HTR-8/SVneo (cell line): ENCODE data around the gene GPI.
"Not testable (repeated sequence)": the region's sequence is repeated elsewhere in the genome, so short reads cannot be mapped to it uniquely, and the experiment has no call there.

Experiments
- DNase-seq: peaks from one replicate; pipeline ENCODE4 v3.0.0; 2011; ENCODE audit warnings: low spot score, mixed read lengths; ENCODE audit not compliant: insufficient read length
- FAIRE-seq: peaks from 2 replicates; lab custom pipeline; 2011; peaks lifted over from hg19 to GRCh38; lab: Jason Lieb, UNC

GPI gene

DNA sequence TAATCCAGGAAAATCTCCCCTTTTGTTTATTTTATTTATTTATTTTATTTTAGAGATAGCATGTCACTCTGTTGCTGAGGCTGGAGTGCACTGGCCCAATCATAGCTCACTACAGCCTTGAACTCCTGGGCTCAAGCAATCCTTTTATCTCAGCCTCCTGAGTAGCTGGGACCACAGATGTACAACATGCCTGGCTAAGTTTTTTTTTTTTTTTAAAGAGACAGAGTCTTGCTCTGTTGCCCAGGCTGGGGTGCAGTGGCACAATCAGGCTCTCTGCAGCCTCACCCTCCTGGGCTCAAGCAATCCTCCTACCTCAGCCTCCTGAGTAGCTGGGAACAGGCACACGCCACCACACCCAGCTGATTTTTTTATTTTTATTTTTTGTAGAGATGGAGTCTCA is 32.9 kb downstream of the GPI start:
- DNase-seq: no peak
- FAIRE-seq: no peak

DNA sequence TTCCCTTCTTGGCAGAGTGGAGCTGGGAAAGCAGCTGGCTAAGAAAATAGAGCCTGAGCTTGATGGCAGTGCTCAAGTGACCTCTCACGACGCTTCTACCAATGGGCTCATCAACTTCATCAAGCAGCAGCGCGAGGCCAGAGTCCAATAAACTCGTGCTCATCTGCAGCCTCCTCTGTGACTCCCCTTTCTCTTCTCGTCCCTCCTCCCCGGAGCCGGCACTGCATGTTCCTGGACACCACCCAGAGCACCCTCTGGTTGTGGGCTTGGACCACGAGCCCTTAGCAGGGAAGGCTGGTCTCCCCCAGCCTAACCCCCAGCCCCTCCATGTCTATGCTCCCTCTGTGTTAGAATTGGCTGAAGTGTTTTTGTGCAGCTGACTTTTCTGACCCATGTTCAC is 34.9 kb downstream of the GPI start:
- no peak for DNase-seq
- no peak for FAIRE-seq

DNA sequence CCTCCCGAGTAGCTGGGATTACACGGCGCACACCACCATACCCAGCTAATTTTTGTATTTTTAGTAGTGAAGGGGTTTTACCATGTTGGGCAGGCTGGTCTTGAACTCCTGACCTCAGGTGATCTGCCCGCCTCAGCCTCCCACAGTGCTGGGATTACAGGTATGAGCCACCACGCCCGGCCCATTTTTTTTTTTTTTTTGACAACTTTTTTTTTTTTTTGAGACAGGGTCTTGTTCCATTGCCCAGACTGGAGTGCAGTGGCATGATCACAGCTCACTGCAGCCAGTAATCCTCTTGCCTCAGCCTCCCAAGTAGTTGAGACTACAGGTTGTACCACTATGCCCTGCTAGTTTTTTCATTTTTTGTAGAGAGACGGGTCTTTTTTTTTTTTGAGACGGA is 35.8 kb downstream of the GPI start:
- not testable (repeated sequence) for FAIRE-seq, DNase-seq

DNA sequence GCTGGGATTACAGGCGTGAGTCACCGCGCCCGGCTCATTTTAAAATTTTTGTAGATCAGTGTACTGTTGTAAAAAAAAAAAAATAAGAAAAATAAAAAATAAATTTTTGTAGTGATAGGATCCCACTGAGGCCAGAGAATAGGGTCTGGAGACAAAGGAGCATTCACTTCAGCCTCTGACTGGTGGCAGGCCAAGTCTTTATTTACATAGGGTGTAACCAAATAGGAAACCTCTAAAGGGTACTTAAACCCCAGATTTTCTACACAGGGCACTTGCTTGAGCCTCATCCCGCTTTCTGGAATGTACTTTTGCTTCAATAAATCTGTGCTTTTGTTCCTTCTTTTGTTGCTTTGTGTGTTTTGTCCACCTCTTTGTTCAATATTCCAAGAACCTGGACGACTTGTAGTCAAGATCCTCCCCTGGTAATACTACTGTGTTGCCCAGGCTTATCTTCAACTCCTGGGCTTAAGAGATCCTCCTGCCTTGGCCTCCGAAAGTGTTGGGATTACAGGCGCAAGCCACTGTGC is 37.1 kb downstream of the GPI start:
- FAIRE-seq (no peak), DNase-seq (no peak)

DNA sequence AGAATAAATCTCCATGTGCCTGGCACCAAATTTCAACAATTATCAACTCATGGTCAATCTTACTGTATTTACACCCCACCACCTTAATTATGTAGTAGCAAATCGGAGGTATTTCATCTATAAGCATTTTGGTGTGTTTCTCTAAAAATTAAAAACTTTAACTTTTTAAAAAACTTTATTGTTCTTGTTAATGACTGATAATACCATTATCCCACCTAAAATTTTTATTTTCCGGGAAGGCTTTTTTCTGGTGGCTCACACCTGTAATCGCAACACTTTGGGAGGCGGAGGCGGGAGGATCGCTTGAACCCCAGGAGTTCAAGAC is 38.8 kb downstream of the GPI start:
- DNase-seq: no peak
- FAIRE-seq: no peak

DNA sequence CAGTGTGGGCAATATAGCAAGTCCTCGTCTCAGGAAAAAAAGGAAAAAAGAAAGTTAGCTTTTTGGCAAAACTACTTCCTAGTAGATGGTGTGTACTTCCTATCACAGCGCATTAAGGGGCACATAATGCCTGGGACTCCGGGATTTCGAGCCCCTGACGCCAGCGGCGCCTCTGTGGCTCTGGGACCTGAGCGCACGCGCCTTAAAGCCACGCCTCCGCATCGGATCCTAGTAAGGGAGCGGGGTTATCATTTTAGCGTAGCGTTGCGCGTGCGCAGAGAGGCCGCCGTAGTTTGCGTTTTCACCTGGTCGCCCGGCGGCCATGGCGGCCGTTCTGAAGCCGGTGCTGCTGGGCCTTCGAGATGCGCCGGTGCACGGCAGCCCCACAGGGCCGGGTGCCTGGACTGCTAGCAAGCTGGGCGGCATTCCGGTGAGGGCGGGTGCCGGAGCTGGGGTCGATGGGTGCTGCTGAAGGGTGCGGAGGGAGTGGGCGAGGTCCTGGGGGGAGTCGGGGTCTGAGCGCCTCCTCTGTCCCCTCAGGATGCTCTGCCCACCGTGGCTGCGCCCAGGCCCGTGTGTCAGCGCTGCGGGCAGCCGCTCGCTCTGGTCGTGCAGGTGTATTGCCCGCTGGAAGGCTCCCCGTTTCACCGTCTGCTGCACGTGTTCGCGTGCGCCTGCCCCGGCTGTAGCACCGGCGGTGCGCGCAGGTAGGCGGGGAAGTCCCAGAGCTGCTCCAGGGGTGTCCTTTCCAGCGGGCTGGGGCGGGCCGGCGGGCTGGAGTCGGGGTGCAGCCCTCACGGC is 39.3 kb downstream of the GPI start, which contains the start of gene PDCD2L:
Gene PDCD2L (plus strand): TSS at position 291 of the 801 bp plus-strand sequence. CDS start 32 bp downstream, at position 323.
- DNase-seq: peak; percentile 97
- peak; percentile 71 for FAIRE-seq

DNA sequence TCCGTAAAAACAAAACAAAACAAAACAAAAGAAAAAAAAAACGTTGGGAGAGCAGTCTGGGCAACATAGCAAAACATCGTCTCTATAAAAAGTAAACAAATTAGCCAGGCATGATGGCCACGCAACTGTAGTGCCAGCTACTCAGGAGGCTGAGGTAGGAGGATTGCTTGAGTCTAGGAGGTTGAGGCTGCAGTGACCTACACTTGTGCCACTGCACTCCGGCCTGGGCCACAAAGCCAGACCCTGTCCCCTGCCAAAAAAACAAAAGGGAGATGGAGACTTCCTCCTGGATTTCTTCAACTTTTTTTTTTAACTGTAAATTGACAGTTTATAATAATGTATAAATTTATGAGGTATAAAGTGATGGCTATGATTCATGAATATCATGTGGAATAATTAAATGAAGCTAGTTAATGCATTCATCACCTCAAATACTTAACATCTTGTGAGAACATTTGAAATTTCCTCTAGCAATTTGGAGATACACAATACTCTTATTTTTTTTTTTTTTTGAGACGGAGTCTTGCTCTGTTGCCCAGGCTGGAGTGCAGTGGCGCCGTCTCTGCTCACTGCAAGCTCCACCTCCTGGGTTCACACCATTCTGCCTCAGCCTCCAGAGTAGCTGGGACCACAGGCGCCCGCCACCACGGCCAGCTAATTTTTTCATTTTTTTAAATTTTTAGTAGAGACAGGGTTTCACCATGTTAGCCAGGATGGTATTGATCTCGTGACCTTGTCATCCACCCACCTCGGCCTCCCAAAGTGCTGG is 41.1 kb downstream of the GPI start:
- DNase-seq (no peak), FAIRE-seq (no peak)

DNA sequence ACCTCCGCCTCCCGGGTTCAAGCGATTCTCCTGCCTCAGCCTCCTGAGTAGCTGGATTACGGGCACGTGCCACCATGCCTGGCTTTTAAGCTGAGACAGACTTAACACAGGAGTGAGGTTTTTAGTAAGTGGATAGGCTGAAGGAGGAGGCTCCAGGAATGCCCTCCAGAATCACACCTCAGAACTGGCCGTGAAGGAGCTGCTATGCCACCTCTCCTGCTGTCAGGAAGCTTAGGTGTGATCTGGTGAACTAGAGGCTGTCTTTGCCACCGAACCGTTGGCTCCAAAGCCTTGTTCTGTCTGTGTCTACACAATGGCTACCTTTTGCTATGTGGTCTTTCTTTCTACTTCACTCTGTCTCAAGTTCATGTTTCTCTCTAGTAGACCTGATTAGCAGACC is 43.4 kb downstream of the GPI start:
- FAIRE-seq (no peak), DNase-seq (no peak)

DNA sequence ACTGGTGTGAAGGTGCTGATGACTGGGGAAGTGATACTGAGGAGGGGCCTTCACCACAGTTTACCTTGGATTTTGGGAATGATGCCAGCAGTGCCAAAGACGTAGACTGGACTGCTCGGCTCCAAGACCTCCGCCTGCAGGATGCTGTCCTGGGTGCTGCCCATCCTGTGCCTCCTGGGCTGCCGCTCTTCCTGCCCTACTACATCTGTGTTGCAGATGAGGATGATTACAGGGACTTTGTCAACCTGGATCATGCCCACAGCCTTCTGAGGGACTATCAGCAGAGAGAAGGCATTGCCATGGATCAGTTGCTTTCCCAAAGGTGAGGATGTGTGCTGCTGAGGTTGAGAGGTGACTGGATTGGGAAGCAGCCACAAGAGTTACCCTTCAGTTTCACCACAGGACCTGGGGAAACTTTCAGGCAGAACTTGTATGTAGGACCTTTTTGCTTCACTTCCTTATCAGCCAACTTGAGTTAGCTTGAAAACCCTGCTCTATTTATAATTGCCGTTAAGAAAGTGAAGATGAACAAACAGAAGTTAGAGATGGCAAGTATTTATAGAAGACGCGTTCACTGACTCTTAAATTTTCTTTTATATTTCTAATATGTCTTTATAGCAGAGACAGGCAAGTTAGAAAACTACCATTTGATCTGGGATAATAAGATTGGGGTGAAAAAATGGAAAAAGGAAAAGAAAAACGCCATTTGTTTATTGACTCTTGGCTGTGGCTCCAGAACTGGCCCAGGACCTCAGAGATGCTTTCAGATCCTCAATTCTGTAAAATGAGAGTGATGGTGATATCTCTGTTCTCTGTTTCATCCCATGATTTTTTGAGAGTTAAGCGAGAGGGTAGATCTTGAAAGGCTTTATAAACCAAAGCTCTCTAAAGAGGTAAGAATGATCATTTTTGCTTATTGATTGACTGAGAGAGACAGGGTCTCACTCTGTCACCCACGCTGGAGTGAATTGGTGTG is 44.5 kb downstream of the GPI start:
- DNase-seq (no peak), FAIRE-seq (no peak)

DNA sequence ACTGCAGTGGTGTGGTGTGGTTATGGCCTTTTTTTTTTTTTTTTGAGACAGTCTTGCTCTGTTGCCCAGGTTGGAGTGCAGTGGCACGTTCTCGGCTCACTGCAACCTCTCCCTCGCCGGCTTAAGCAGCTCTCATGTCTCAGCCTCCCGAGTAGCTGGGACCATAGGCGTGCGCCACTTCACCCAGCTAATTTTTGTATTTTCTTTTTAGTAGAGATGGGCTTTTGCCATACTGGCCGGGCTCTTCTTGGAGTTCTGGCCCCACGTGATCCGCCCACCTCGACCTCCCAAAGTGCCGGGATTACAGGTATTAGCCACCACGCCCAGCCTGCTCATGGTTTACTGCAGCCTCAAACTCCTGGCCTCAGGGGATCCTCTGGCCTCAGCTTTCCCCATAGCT is 46.2 kb downstream of the GPI start:
- no peak for DNase-seq
- FAIRE-seq: no peak

DNA sequence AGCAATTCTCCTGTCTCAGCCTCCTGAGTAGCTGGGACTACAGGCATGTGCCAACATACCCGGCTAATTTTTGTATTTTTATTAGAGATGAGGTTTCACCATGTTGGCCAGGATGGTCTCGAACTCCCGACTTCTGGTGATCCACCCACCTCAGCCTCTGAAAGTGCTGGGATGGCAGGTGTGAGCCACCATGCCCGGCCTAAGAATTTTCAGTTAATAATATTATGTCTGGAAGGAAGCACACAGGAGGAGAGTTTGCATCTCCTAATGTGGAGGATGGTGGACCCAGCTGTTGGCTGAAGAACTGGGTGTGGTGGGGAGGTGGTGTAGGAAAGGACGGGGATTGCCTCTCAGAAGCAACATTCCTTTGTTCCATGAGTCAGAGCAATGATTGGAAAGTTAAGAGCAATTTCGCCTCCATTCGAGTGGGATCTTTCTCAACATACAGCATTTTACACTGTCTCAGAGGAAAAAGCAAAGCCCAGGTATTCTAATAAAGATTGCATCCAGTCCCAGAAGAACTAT is 51.1 kb downstream of the GPI start:
- DNase-seq: no peak
- FAIRE-seq: no peak

DNA sequence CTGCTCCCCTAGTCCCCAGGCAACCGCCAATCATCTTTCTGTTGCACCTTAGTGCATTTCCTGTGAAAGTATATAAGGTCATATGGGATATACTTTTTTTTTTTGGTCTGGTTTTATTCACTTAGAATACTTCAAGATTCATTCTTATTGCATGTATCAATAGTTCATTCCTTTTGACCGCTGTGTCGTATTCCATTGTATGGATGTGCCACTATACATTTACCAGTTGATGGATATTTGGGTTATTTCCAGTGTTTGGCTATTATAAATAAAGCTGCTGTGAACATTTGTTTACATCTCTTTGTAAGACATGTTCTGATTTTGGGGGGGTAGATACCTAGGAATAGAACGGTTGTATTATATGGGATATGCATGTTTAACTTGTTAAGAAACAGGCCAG is 53.3 kb downstream of the GPI start:
- DNase-seq: no peak
- no peak for FAIRE-seq

DNA sequence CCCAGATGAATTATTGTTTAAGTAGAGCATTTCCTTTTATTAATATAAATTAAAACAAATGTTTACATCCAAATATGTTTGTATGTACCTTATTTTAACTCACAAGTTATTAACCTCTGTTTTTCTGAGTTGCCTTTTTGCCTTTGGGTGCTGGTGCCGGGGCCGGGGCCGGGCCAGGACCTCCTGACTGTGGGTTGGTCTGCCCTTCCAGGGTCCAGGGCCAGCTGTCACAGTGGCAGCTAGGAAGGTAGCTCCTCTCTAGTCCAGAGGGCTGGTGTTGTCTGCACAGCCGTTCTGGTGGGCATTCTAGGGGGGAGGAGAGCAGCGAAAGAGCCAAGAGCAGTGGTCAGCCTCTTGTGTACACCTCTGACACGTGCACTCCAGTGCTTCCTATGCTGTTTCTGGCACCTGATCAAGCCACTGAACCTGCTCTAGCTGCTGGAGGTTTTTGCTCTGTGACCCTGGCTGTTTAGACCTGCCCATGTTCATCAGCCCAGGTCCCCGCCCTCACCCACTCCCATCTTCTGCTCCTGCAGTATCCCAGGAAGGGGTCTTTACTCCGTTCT is 61.2 kb downstream of the GPI start:
- no peak for DNase-seq

DNA sequence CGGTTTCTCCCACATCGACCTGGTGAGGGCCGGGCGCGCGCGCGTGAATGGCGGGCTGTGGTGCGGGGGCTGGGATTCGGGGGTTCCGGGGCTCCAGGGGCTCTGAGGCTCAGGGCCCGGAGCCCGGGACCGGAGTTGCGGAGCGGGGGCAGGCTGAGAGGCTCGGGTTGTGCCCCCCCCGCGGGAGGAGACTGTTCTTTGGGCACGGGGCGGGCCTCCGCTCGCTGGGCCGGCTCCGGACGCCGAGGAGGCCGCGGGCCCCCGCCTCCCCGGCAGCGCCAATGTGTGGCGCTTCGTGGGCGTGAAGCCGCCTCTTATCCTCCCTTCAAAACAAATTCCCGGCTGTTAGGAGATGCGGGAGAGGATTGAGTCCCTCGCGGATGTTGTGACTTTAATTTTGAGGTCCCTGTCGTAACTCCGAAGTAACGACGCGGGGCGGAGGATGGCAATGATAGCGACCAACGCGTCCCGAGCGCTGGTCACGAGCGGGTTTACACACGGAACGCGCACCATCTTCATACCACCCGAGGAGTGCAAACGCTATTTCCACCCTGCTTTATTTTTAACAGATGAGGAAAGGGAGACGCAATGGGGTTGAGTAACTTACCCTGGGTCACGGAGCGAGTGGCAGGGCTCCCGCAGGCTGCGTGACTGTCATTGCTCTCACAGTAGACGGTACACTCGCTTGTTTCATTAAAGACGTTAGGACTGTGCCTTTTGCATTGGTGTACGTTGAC is 63.7 kb downstream of the GPI start:
- no peak for FAIRE-seq

More for the DNA sequence above, 61.2 kb downstream of the GPI start:
- FAIRE-seq: no peak

DNA sequence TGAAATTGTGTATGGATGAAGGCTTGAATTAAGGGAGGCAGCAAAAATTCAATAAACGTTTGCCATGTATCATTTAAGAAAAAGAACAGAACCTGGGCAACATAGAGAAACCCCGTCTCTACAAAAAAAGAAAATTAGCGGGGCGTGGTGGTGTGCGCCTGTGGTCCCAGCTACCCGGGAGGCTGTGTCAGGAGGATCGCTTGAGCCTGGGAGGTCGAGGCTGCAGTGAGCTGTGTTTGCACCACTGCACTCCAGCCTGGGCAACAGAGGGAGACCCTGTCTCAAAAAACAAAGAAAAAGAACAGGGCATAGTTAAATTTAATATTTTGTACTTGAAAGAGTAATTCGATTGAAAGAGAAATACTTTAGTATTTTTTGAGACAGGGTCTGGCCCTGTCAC is 64.6 kb downstream of the GPI start:
- no peak for DNase-seq
- no peak for FAIRE-seq

More for the DNA sequence above, 63.7 kb downstream of the GPI start:
- peak; percentile 38 for DNase-seq

DNA sequence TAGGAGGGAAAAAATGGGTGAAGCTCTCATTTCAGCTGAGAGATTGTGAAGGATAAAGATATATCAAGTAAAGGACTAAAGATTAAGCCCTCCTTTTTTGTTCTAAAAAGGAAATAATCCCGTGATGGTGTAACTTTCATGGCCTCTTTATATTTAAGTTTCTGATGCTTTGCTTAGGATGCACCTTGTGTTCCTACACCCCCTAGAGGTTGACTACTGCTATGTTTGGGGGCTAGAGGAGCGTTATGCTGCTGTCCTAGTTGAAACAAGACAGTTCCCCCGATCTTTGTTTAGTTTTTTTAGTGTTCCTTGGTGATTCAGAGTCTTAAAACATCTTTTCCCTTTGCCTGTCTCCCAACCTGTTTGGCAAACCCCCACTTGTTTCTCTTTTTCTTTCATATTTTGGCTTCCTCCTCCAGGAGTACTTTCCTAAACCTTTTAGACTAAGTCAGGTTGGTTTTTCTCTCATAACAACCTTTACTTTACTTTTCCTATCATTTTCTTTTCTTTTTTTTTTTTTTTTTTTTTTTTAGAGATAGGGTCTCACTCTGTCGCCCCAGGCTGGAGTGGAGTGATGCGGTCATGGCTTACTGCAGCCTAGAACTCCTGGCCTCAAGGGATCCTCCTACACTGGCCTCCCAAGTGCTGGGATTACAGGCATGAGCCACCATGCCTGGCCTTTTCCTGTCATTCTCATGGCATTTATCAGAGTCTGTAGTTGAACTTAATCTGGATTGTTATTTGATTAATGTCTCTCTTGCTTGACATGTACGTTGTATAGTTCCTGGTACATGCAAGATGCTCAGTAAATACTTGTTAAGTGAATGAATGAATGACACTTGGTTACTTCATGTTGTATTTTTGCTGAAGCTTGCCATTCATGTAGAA is 66.0 kb downstream of the GPI start:
- FAIRE-seq (no peak), DNase-seq (peak; percentile 77)

DNA sequence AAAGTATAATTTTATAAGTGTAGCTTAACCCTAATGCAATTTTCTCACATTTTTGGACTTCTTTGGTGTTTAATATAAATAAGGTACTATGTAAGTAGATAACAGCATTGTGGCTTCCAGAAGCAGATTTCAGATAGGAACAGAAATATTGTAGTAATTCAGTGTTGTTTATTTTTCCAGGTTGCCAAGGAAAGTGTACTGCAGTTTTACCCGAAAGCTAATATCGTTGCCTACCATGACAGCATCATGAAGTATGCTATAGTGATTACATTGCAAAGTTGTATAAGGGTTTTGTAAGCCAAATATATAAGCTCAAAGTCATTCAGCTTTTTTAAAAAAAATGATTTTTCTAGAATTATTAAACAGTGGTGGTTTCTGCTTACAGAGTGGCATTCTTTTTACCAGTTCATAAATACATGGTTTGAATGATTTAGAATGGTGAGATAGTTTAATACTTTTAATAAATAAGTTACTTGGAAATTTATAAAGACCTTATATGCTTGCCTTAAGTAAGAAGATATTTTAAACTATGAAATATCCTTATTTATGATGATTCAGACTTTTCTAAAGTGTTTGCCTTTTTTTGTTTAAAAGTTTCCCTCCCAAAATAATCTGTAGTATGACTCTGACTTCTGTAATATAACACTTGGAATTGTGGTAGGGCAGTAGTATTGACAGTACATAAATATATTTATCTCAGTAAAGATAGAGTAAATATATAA is 66.8 kb downstream of the GPI start:
- no peak for DNase-seq
- no peak for FAIRE-seq
